Activated naive CD8-positive, alpha-beta T cell treated with anti-CD3 and anti-CD28 coated beads, Interleukin-2, amount 10 ng/mL, durations not matched to agents 7 days and 5 days (primary cell): Measurements from ENCODE around the gene KIF26A. TPM values are rescaled to one million over a fixed set of nuclear protein-coding genes. Genes with fewer than 3 reads are reported as not detected.

Source experiments
- ATAC-seq: fragments of 150-1000 bp; cut with Tn5 transposase; one replicate; pipeline ENCODE4 v1.10.0; 2021; ENCODE audit warnings: low read depth, moderate library complexity
- POLR2A ChIA-PET: fragments of 350-600 bp; sonication (Branson Sonifier 250); formaldehyde crosslinking; loops from one replicate; lab custom pipeline; 2021; ENCODE audit warnings: antibody characterized with exemption; lab: Charles Lee
- DNase-seq: peaks from one replicate; pipeline ENCODE4 v3.0.0; 2021
- H3K27ac Mint-ChIP-seq: one replicate; pipeline ENCODE4 v1.8.0; 2022; ENCODE audit warnings: mild to moderate bottlenecking, mixed read lengths
- H3K27me3 Mint-ChIP-seq: one replicate; pipeline ENCODE4 v1.8.0; 2022; ENCODE audit warnings: mild to moderate bottlenecking, moderate library complexity, mixed read lengths
- H3K36me3 Mint-ChIP-seq: one replicate; pipeline ENCODE4 v1.8.0; 2021; ENCODE audit warnings: mild to moderate bottlenecking, mixed read lengths
- H3K4me1 Mint-ChIP-seq: one replicate; pipeline ENCODE4 v1.8.0; 2021; ENCODE audit warnings: mixed read lengths
- H3K4me3 Mint-ChIP-seq: one replicate; pipeline ENCODE4 v1.8.0; 2022; ENCODE audit warnings: mild to moderate bottlenecking, moderate library complexity, mixed read lengths
- H3K9me3 Mint-ChIP-seq: one replicate; pipeline ENCODE4 v1.8.0; 2021; ENCODE audit warnings: mixed read lengths
- total RNA-seq, 2 experiments: library from RNA; stranded (reverse); gene quantifications; one replicate each; pipeline ENCODE4 v1.2.3, GENCODE V29; 2021

The KIF26A gene
- total RNA-seq, 2 experiments from 2014 or later, result 0.17 to 0.26 TPM

DNA sequence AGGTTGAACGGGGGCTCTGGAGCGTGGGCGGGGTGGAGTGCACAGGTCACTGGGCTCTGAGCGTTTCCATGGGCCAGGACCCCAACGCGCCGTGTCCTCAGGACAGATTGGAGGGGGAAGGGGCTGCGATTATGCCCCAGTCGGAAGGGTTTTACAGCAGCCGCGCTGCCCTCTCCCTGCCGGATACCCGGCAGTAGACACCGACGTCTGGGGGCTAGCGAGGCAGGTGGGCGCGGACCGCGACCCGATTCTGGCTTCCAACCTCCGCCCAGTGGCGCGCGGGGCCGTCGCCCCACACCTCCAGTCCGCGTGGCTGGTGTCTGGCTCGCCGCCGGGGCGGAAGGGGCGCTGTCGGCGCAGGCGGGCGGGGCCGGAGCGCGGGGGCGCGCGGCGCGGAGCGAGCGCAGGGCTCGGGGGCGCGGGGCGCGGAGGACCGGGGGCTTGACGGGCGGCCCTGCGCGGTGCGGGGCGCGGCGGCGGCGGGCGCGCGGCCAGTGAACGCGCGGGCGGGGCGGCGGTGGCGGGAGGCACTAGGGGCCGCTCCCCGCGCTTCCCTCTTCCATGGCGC, 2.4 kb upstream of the KIF26A start:
- H3K27ac Mint-ChIP-seq, result no peak overlapping the region
- H3K27me3 Mint-ChIP-seq, result peaks cover 35% of the 10 kb centered on the region
- no peaks in the 10 kb centered on the region for H3K36me3 Mint-ChIP-seq
- no peak for ATAC-seq
- DNase-seq, result peak; percentile 41
- H3K4me1 Mint-ChIP-seq, result no peaks in the 10 kb centered on the region
- H3K4me3 Mint-ChIP-seq, result no peak overlapping the region
- POLR2A ChIA-PET, result no interaction called here
- no peaks in the 10 kb centered on the region for H3K9me3 Mint-ChIP-seq

GRCh38 chr14:104136472-104137296, 1.7 kb upstream of the KIF26A start:
- Mint-ChIP-seq H3K27ac (no peak overlapping the region), H3K36me3 (no peaks in the 10 kb centered on the region), H3K27me3 (peaks cover 34% of the 10 kb centered on the region), H3K9me3 (no peaks in the 10 kb centered on the region), H3K4me1 (no peaks in the 10 kb centered on the region), H3K4me3 (peak overlapping the region; percentile 30)
- POLR2A ChIA-PET, result no interaction called here
- peak; percentile 39 for DNase-seq
- ATAC-seq, result no peak

DNA sequence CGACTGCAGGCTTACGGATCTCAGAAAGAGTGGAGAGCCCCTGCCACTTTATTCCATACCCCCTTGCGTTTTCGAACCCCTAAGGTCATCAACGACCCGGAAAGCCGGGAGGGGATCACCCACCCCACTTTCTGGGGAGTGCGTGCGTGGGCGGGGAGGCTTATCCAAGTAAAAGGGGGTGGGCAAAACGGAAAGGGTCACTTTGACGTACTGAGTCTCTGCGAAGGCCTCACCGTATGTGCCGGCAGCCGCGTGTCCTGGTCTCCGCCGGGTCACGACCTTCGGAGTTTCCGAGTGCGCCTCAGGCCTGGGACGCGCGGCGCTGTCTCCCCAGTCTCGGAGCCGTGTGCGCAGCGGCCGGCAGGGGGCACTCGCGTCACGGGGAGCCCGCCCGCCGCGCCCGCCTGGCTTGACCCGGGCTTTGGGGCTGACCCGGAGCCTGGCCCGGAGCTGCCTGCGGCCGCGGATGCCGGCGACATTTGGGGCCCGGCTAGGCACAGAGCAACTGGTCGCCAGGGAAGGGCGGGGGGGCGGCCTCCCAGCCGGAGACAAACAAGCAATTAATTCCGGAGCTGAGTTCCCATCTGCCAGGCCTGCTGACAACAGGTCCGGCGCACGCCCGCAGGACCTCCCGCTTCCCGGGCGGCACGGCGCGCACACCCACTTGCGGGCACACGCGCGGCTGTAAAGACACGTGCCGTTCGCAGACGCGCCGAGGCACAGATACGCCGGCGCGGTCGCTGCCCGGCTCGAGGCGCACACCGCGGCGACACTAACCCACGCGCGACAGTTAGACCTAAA, 890 bp upstream of the KIF26A start:
- DNase-seq, result peak; percentile 83
- no peak overlapping the region for H3K27ac Mint-ChIP-seq
- H3K36me3 Mint-ChIP-seq, result no peaks in the 10 kb centered on the region
- peak overlapping the region; percentile 42 for H3K4me3 Mint-ChIP-seq
- ATAC-seq, result peak; percentile 75
- no peaks in the 10 kb centered on the region for H3K9me3 Mint-ChIP-seq
- POLR2A ChIA-PET, result no interaction called here
- peaks cover 34% of the 10 kb centered on the region for H3K27me3 Mint-ChIP-seq
- H3K4me1 Mint-ChIP-seq, result no peaks in the 10 kb centered on the region

- ATAC-seq, result no peak
- POLR2A ChIA-PET, result no interaction called here
- peaks cover 30% of the 10 kb centered on the region for H3K27me3 Mint-ChIP-seq
- H3K36me3 Mint-ChIP-seq, result no peaks in the 10 kb centered on the region
- H3K27ac Mint-ChIP-seq, result no peak overlapping the region
- peak; percentile 47 for DNase-seq
- H3K9me3 Mint-ChIP-seq, result no peaks in the 10 kb centered on the region
- no peaks in the 10 kb centered on the region for H3K4me1 Mint-ChIP-seq
- H3K4me3 Mint-ChIP-seq, result no peak overlapping the region
These were observed 502 bp downstream of the KIF26A start for GRCh38 chr14:104138718-104139459.

GRCh38 chr14:104139460-104140212, 1.2 kb downstream of the KIF26A start:
- Mint-ChIP-seq H3K4me3 (no peak overlapping the region), H3K4me1 (no peaks in the 10 kb centered on the region), H3K27ac (no peak overlapping the region), H3K36me3 (no peaks in the 10 kb centered on the region), H3K27me3 (peaks cover 23% of the 10 kb centered on the region), H3K9me3 (no peaks in the 10 kb centered on the region)
- ATAC-seq (no peak), DNase-seq (peak; percentile 22)
- POLR2A ChIA-PET, result no interaction called here

GRCh38 chr14:104140213-104140462, 1.8 kb downstream of the KIF26A start:
- Mint-ChIP-seq H3K27me3 (peaks cover 18% of the 10 kb centered on the region), H3K36me3 (no peaks in the 10 kb centered on the region), H3K4me3 (no peak overlapping the region), H3K4me1 (no peaks in the 10 kb centered on the region), H3K27ac (no peak overlapping the region), H3K9me3 (no peaks in the 10 kb centered on the region)
- ATAC-seq (no peak), DNase-seq (no peak)
- POLR2A ChIA-PET, result no interaction called here

DNA sequence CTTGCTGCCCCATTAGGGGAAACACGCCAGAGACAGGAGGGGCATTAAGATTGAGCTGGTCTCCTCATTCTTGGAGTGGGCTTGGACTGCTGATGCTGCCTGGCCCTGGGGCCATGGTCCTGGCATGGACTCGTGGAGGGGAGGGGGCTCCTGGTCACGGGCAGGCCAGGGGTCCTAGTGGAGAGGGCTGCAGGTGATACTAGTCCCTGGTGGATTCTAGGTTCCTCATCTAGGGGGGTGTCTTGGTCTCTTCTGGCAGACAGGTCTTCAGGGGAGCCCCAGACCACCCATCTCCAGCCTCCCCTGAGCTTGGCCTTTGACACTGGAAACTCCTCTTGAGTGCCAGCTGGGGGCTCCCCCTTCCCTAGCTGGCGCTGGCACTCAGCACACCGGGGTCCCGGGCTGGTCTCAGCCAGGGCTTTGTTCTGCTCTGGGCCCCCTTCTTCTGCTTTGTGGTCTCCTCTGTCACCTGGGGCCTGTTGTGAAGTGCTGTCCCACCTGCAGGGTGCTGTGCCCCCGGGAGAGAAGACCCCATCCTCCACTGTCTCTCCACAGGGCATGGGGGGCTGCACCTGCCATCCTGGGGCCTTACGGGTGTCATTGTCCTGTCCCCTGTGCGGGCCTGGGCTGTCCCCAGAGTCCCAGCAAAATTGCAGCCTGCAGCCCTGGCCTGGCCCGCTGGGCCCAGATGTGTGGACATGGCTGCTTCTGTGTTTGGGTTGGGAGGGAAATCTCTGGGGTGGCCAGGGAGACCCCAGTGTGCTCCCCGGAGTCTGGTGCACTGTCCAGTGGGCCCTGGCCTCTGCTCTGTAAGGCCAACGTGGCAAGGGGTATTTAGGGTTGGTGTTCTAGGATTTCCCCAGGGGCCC, 2.3 kb downstream of the KIF26A start:
- Mint-ChIP-seq H3K27me3 (peaks cover 14% of the 10 kb centered on the region), H3K9me3 (no peaks in the 10 kb centered on the region), H3K27ac (no peak overlapping the region), H3K4me1 (no peaks in the 10 kb centered on the region), H3K4me3 (no peak overlapping the region), H3K36me3 (no peaks in the 10 kb centered on the region)
- POLR2A ChIA-PET, result no interaction called here
- peak; percentile 28 for DNase-seq
- no peak for ATAC-seq

GRCh38 chr14:104141621-104142091, 3.3 kb downstream of the KIF26A start:
- H3K36me3 Mint-ChIP-seq, result no peaks in the 10 kb centered on the region

DNA sequence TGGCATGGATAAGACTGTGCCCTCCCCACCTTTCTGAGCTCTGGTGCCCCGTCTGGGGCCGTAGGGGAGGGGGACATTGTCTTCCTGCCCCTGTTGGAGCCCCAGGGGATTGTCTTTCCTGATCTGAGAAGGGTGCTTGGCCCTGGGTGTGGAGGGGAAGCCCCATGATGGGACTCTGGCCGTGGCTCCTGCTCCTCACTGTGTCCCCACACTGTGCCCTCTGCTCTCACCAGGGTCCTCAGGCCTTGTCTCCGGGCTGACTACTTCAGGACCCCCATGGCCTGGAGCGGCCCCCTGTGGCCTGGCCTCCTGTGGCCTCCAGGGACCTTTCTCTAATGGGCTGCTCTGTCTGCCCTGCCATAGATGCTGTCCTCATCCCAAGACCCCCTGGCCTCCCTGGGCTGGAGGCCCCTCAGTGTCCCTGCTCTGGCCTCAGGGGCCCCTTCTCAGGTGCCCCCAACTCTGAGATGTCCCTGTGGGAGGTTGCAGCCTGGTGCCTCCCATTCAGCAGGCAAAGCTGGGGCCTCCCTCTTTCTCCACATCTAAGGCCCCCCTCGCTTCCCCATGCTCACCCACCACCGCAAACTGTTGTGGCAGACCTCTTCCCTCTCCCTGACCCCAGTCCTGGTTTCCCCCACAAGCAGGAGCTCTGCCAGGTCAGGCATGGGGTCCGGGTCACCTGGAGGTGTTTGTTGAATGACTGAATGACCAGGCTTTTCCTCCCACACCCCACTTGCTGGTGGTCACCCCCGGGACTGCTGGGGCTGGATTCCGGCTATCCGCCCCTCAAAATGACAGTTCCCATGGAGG, 4.0 kb downstream of the KIF26A start:
- POLR2A ChIA-PET, result no interaction called here
- Mint-ChIP-seq H3K36me3 (no peaks in the 10 kb centered on the region), H3K4me1 (no peaks in the 10 kb centered on the region), H3K27ac (no peak overlapping the region), H3K27me3 (peaks cover 9% of the 10 kb centered on the region), H3K9me3 (no peaks in the 10 kb centered on the region), H3K4me3 (no peak overlapping the region)
- DNase-seq (no peak), ATAC-seq (no peak)

More at GRCh38 chr14:104141621-104142091, 3.3 kb downstream of the KIF26A start:
- H3K27me3 Mint-ChIP-seq, result peaks cover 15% of the 10 kb centered on the region
- peak; percentile 16 for DNase-seq
- H3K4me1 Mint-ChIP-seq, result no peaks in the 10 kb centered on the region
- no peaks in the 10 kb centered on the region for H3K9me3 Mint-ChIP-seq
- POLR2A ChIA-PET, result no interaction called here
- ATAC-seq, result no peak
- H3K4me3 Mint-ChIP-seq, result no peak overlapping the region
- no peak overlapping the region for H3K27ac Mint-ChIP-seq

- POLR2A ChIA-PET, result no interaction called here
- Mint-ChIP-seq H3K27me3 (peaks cover 8% of the 10 kb centered on the region), H3K27ac (no peak overlapping the region), H3K4me1 (no peaks in the 10 kb centered on the region), H3K9me3 (no peaks in the 10 kb centered on the region), H3K36me3 (no peaks in the 10 kb centered on the region), H3K4me3 (no peak overlapping the region)
- peak; percentile 25 for DNase-seq
- no peak for ATAC-seq
These were observed 4.6 kb downstream of the KIF26A start for GRCh38 chr14:104142946-104143470.
